GM12892 (cell line): ENCODE data around the gene TMBIM4.

ENCODE experiments used
- POLR2A ChIP-seq: IDR thresholded peaks from 2 replicates; pipeline ENCODE4 v1.6.1; 2011; ENCODE audit warnings: low read depth, low read length, control low read depth
- POLR2AphosphoS5 ChIP-seq: IDR thresholded peaks from 2 replicates; pipeline ENCODE4 v1.6.1; 2011; ENCODE audit warnings: low read depth, low read length, control low read depth
- TAF1 ChIP-seq: IDR thresholded peaks from 2 replicates; pipeline ENCODE4 v1.6.1; 2011; ENCODE audit warnings: low read depth, mild to moderate bottlenecking, control low read depth, low read length, borderline replicate concordance

- TF ChIP-seq POLR2A = no peak
- no peak for TF ChIP-seq TAF1
- TF ChIP-seq POLR2AphosphoS5 = no peak
These were observed 20.9 kb upstream of the TMBIM4 start for GRCh38 chr12:66190519-66191370.
